ENCODE data around the gene ANAPC2. TPM values are rescaled to one million over a fixed set of nuclear protein-coding genes. Genes with fewer than 3 reads are reported as not detected.

Gene ANAPC2
- total RNA-seq, 1 donor from 2014 or later, result 20.5 TPM

- no peak for FAIRE-seq
- peak; percentile 37 for DNase-seq (ENCODE audit: low read depth)
- peaks cover 14% of the 10 kb centered on the region for H3K27me3 ChIP-seq (ENCODE audit: control insufficient read depth, insufficient read depth, low read length)
- peak; percentile 88 for TF ChIP-seq CTCF (IDR thresholded peaks at IDR 0.05; ENCODE audit: insufficient read depth, low read length, severe bottlenecking)
- H3K36me3 ChIP-seq (ENCODE audit: control insufficient read depth, insufficient read depth, low read length), result peaks cover 12% of the 10 kb centered on the region
- H3K4me3 ChIP-seq (ENCODE audit: low read depth, low read length), result no peak overlapping the region
Observed at GRCh38 chr9:137176302-137177182, 11.8 kb downstream of the ANAPC2 start.

GRCh38 chr9:137175345-137175961 is 12.9 kb downstream of the ANAPC2 start:
- DNase-seq (ENCODE audit: low read depth), result no peak
- Histone ChIP-seq H3K36me3 (ENCODE audit: control insufficient read depth, insufficient read depth, low read length) (peaks cover 3% of the 10 kb centered on the region), H3K4me3 (ENCODE audit: low read depth, low read length) (no peak overlapping the region), H3K27me3 (ENCODE audit: control insufficient read depth, insufficient read depth, low read length) (peaks cover 18% of the 10 kb centered on the region)
- no peak for FAIRE-seq
- TF ChIP-seq CTCF (IDR thresholded peaks at IDR 0.05; ENCODE audit: insufficient read depth, low read length, severe bottlenecking), result peak; percentile 25

- FAIRE-seq, result no peak
- TF ChIP-seq CTCF (IDR thresholded peaks at IDR 0.05; ENCODE audit: insufficient read depth, low read length, severe bottlenecking), result no peak
- Histone ChIP-seq H3K36me3 (ENCODE audit: control insufficient read depth, insufficient read depth, low read length) (peaks cover under 1% of the 10 kb centered on the region), H3K27me3 (ENCODE audit: control insufficient read depth, insufficient read depth, low read length) (peaks cover 22% of the 10 kb centered on the region), H3K4me3 (ENCODE audit: low read depth, low read length) (no peak overlapping the region)
- DNase-seq (ENCODE audit: low read depth), result no peak
Observed at GRCh38 chr9:137174722-137175293, 13.6 kb downstream of the ANAPC2 start.

- H3K27me3 ChIP-seq (ENCODE audit: control insufficient read depth, insufficient read depth, low read length), result peaks cover 22% of the 10 kb centered on the region
- DNase-seq (ENCODE audit: low read depth), result no peak
- no peak for TF ChIP-seq CTCF (IDR thresholded peaks at IDR 0.05; ENCODE audit: insufficient read depth, low read length, severe bottlenecking)
- FAIRE-seq, result no peak
- H3K36me3 ChIP-seq (ENCODE audit: control insufficient read depth, insufficient read depth, low read length), result no peaks in the 10 kb centered on the region
- H3K4me3 ChIP-seq (ENCODE audit: low read depth, low read length), result no peak overlapping the region
Observed at GRCh38 chr9:137173796-137174664, 14.3 kb downstream of the ANAPC2 start.

GRCh38 chr9:137172901-137173795 is 15.2 kb downstream of the ANAPC2 start:
- TF ChIP-seq CTCF (IDR thresholded peaks at IDR 0.05; ENCODE audit: insufficient read depth, low read length, severe bottlenecking), result no peak
- H3K4me3 ChIP-seq (ENCODE audit: low read depth, low read length), result no peak overlapping the region
- no peak for DNase-seq (ENCODE audit: low read depth)
- H3K27me3 ChIP-seq (ENCODE audit: control insufficient read depth, insufficient read depth, low read length), result peaks cover 23% of the 10 kb centered on the region
- no peak for FAIRE-seq
- no peaks in the 10 kb centered on the region for H3K36me3 ChIP-seq (ENCODE audit: control insufficient read depth, insufficient read depth, low read length)

All from bronchial epithelial cell (primary cell).